ENCODE results near the gene PHF10.

- TF ChIP-seq CTCF (IDR thresholded peaks at IDR 0.05; ENCODE audit: borderline replicate concordance, extremely low read depth, low read length, poor library complexity, severe bottlenecking) = no peak
- TF ChIP-seq EZH2 (IDR thresholded peaks at IDR 0.05; ENCODE audit: borderline replicate concordance, low read depth, low read length, severe bottlenecking) = no peak
Measured at GRCh38 chr6:169726963-169727362, 2.7 kb upstream of the PHF10 start.
